K562 (cell line): ENCODE results near the gene THADA. TPM values are rescaled to one million over a fixed set of nuclear protein-coding genes. Genes with fewer than 3 reads are reported as not detected.

Experiments used
- NFIC ChIP-seq: fragments of 450-650 bp; IDR thresholded peaks from 2 replicates; pipeline ENCODE4 v1.6.1; 2017; ENCODE audit warnings: mild to moderate bottlenecking, inconsistent platforms
- SAFB2 ChIP-seq: fragments of 200-400 bp; formaldehyde crosslinking; IDR thresholded peaks from 2 replicates; pipeline ENCODE4 v1.6.1; 2018; ENCODE audit warnings: borderline replicate concordance, low read length, low read depth, moderate library complexity; ENCODE audit not compliant: severe bottlenecking
- TSC22D4 ChIP-seq: fragments of 450-650 bp; IDR thresholded peaks from 2 replicates; pipeline ENCODE4 v1.6.1; 2016; ENCODE audit warnings: missing genetic modification characterization, missing biosample characterization, control low read depth
- TSHZ1 ChIP-seq: fragments of 250-450 bp; sonication (Bioruptor Pico); IDR thresholded peaks from 2 replicates; pipeline ENCODE4 v1.4.0; 2020; ENCODE audit warnings: mild to moderate bottlenecking, moderate library complexity
- ZFP36 ChIP-seq: fragments of 150-350 bp; IDR thresholded peaks from 2 replicates; pipeline ENCODE4 v1.6.1; 2018; ENCODE audit warnings: low read length, low read depth; ENCODE audit not compliant: partially characterized antibody
- ZNF347 ChIP-seq: fragments of 450-650 bp; formaldehyde crosslinking; IDR thresholded peaks from 2 replicates; pipeline ENCODE4 v1.4.0; 2020; ENCODE audit warnings: low read depth, mild to moderate bottlenecking, moderate library complexity
- polyA plus RNA-seq, 8 experiments: library from polyadenylated mRNA; depleted of rRNA in 4 of 8; stranded (reverse) in 5 of 8; unstranded in 3 of 8; fragments of >200 nt; fragmentation: Nextera tagmentation in 2 of 8; fragmentation: Illumina TruSeq in 1 of 8; extraction: Ambion mirVana in 2 of 8; extraction: Trizol in 1 of 8; gene quantifications; 2 replicates each; pipeline versions ENCODE4 v1.2.1 to v1.2.3, GENCODE V29; 2011 to 2014; ENCODE audit warnings: inconsistent platforms in 1 of 8, missing spikeins in 1 of 8
- total RNA-seq, 7 experiments: library from RNA; depleted of rRNA in 6 of 7; stranded (reverse); fragments of >200 nt in 6 of 7; fragmentation: Illumina TruSeq in 2 of 7; extraction: Trizol in 2 of 7; gene quantifications; 2 replicates each; pipeline versions ENCODE4 v1.2.1 to v1.2.3, GENCODE V29; 2011 to 2021; ENCODE audit warnings: low replicate concordance in 1 of 7

The THADA gene
- total and polyA plus RNA-seq, 9 of the 15 experiments (the other 6 are each of a cell fraction or from before 2014, with no cell fraction given) = 17.8 to 34.7 (median 31.9) TPM

- TF ChIP-seq TSHZ1 (CRISPR knock-in tag) = no peak
- TF ChIP-seq TSC22D4 = no peak
- TF ChIP-seq NFIC = no peak
- TF ChIP-seq ZNF347 = no peak
- TF ChIP-seq SAFB2 = no peak
- no peak for TF ChIP-seq ZFP36
- TF ChIP-seq, all 486 proteins: peak for 0
Observed at GRCh38 chr2:43375746-43376522, 219.9 kb downstream of the THADA start (continued).
